MM.1S (cell line): ENCODE results near the gene MELTF.

Experiments
- DNase-seq: peaks from one replicate; pipeline ENCODE4 v3.0.0-alpha.2; 2015
- H2AFZ ChIP-seq: fragments of 300-600 bp; sonication (generic); 2 replicates; pipeline ENCODE4 v1.6.0; 2016; ENCODE audit warnings: antibody characterized with exemption, low read length
- H3F3A ChIP-seq: fragments of 300-600 bp; sonication (generic); 2 replicates; pipeline ENCODE4 v1.6.1; 2016; ENCODE audit warnings: mild to moderate bottlenecking, antibody characterized with exemption, low read length, moderate library complexity, mixed read lengths; ENCODE audit not compliant: insufficient read depth
- H3K27ac ChIP-seq: fragments of 300-600 bp; sonication (generic); 2 replicates; pipeline ENCODE4 v1.5.1; 2016; ENCODE audit warnings: mild to moderate bottlenecking, low read length
- H3K27me3 ChIP-seq: fragments of 300-600 bp; sonication (generic); replicated peaks from 2 replicates; pipeline ENCODE4 v1.6.0; 2016; ENCODE audit warnings: low read length; ENCODE audit not compliant: insufficient read depth
- H3K36me3 ChIP-seq: fragments of 300-600 bp; sonication (generic); replicated peaks from 2 replicates; pipeline ENCODE4 v1.6.1; 2016; ENCODE audit warnings: mild to moderate bottlenecking, low read length, mixed read lengths; ENCODE audit not compliant: insufficient read depth
- H3K4me1 ChIP-seq: fragments of 300-600 bp; sonication (generic); 2 replicates; pipeline ENCODE4 v1.6.1; 2016; ENCODE audit warnings: low read length, mixed read lengths
- H3K4me2 ChIP-seq: fragments of 300-600 bp; sonication (generic); 2 replicates; pipeline ENCODE4 v1.6.0; 2016; ENCODE audit warnings: low read depth, low read length
- H3K4me3 ChIP-seq: fragments of 300-600 bp; sonication (generic); 2 replicates; pipeline ENCODE4 v1.5.1; 2016; ENCODE audit warnings: low read length, mixed read lengths
- H3K79me2 ChIP-seq: fragments of 300-600 bp; sonication (generic); 2 replicates; pipeline ENCODE4 v1.6.1; 2016; ENCODE audit warnings: mixed run types, low read length, mixed read lengths
- H3K9ac ChIP-seq: fragments of 300-600 bp; sonication (generic); 2 replicates; pipeline ENCODE4 v1.6.1; 2016; ENCODE audit warnings: low read length, mixed read lengths
- H3K9me2 ChIP-seq: fragments of 300-600 bp; sonication (generic); replicated peaks from 2 replicates; pipeline ENCODE4 v1.6.1; 2016; ENCODE audit warnings: mild to moderate bottlenecking, low read length, mixed read lengths; ENCODE audit not compliant: insufficient read depth
- H3K9me3 ChIP-seq: fragments of 300-600 bp; sonication (generic); replicated peaks from 2 replicates; pipeline ENCODE4 v1.6.1; 2016; ENCODE audit warnings: mild to moderate bottlenecking, low read length, mixed read lengths; ENCODE audit not compliant: insufficient read depth
- H4K20me1 ChIP-seq: fragments of 300-600 bp; sonication (generic); 2 replicates; pipeline ENCODE4 v1.6.1; 2016; ENCODE audit warnings: mild to moderate bottlenecking, low read length, moderate library complexity, mixed read lengths; ENCODE audit not compliant: insufficient read depth
- CTCF ChIP-seq: fragments of 300-600 bp; sonication (generic); IDR thresholded peaks from 2 replicates; pipeline ENCODE4 v1.5.1; 2016; ENCODE audit warnings: antibody characterized with exemption, low read length, mixed read lengths
- EZH2 ChIP-seq: fragments of 300-600 bp; sonication (generic); optimal IDR thresholded peaks from 2 replicates; pipeline ENCODE3; 2017; ENCODE audit warnings: low read depth, mild to moderate bottlenecking, antibody characterized with exemption, low read length, mixed read lengths
- EZH2phosphoT487 ChIP-seq: fragments of 300-600 bp; sonication (generic); IDR thresholded peaks from 2 replicates; pipeline ENCODE4 v1.6.1; 2018; ENCODE audit warnings: antibody characterized with exemption, low read length

Gene MELTF

GRCh38 chr3:197029511-197030167 lies at the start of gene MELTF:
MELTF (minus strand) TSS chr3:197029817; CDS start chr3:197029702, 115 bp downstream.
- H3K27ac ChIP-seq, result no peak within 1 kb of the TSS
- no peaks in the 10 kb centered on the region for H3K27me3 ChIP-seq
- H3K36me3 ChIP-seq, result no peaks in the 10 kb centered on the region
- H3K4me1 ChIP-seq, result no peaks in the 10 kb centered on the region
- peak within 1 kb of the TSS; percentile 87 for H3K9ac ChIP-seq
- H2AFZ ChIP-seq, result peak within 1 kb of the TSS; percentile 96
- H3F3A ChIP-seq, result peaks cover 3% of the 10 kb centered on the region; the same call in 1 of the 2 replicates
- H3K9me2 ChIP-seq, result no peaks in the 10 kb centered on the region
- peak within 1 kb of the TSS; percentile 87 for H3K4me2 ChIP-seq
- no peaks in the 10 kb centered on the region for H4K20me1 ChIP-seq
- H3K9me3 ChIP-seq, result no peaks in the 10 kb centered on the region
- no peaks in the 10 kb centered on the region for H3K79me2 ChIP-seq
- peak within 1 kb of the TSS; percentile 93 for H3K4me3 ChIP-seq
- TF ChIP-seq CTCF (peak; percentile 93), EZH2 (no peak)
- peak; percentile 90 for DNase-seq

- Histone ChIP-seq H3K27me3 (no peaks in the 10 kb centered on the region), H3K4me1 (no peaks in the 10 kb centered on the region), H3K4me2 (no peak overlapping the region), H2AFZ (no peak overlapping the region), H3K4me3 (no peak overlapping the region), H4K20me1 (no peaks in the 10 kb centered on the region), H3K9ac (no peak overlapping the region), H3K9me3 (no peaks in the 10 kb centered on the region), H3F3A (0 out of 2 replicates have a peak, but pooled peaks cover 3% of the 10 kb centered on the region), H3K27ac (no peak overlapping the region), H3K79me2 (no peaks in the 10 kb centered on the region), H3K9me2 (no peaks in the 10 kb centered on the region), H3K36me3 (0 out of 2 replicates have a peak, but pooled peaks cover 8% of the 10 kb centered on the region)
- no peak for DNase-seq
- TF ChIP-seq EZH2phosphoT487 (no peak), EZH2 (no peak), CTCF (no peak)
Measured at GRCh38 chr3:197076415-197076814, 46.8 kb upstream of the MELTF start.

- Histone ChIP-seq H3K36me3 (no peaks in the 10 kb centered on the region), H3F3A (no peaks in the 10 kb centered on the region), H3K9me2 (no peaks in the 10 kb centered on the region), H4K20me1 (no peaks in the 10 kb centered on the region), H3K9ac (no peak overlapping the region), H3K27ac (no peak overlapping the region), H2AFZ (no peak overlapping the region), H3K27me3 (no peaks in the 10 kb centered on the region), H3K4me3 (no peak overlapping the region), H3K4me2 (no peak overlapping the region), H3K9me3 (no peaks in the 10 kb centered on the region), H3K79me2 (no peaks in the 10 kb centered on the region), H3K4me1 (no peaks in the 10 kb centered on the region)
- DNase-seq, result no peak
- no peak for TF ChIP-seq CTCF
- TF ChIP-seq EZH2, result no peak
- TF ChIP-seq EZH2phosphoT487, result no peak
Measured at GRCh38 chr3:197068077-197068476, 38.5 kb upstream of the MELTF start.
